OCI-LY1 (cell line): ENCODE results near the gene PTPN14.

Source experiments
- EZH2 ChIP-seq: fragments of 200-600 bp; sonication (generic), shearing (Covaris generic); IDR thresholded peaks from 2 replicates; pipeline ENCODE4 v1.8.0; 2017; ENCODE audit warnings: borderline replicate concordance, mixed run types, mild to moderate bottlenecking, antibody characterized with exemption, low read length, moderate library complexity, mixed read lengths
- TF ChIP-seq, protein P1 (sequence below): fragments of 200-600 bp; sonication (generic), shearing (Covaris generic); IDR thresholded peaks from 2 replicates; pipeline ENCODE4 v1.5.1; 2017; ENCODE audit warnings: mild to moderate bottlenecking, antibody characterized with exemption, low read length, moderate library complexity, mixed read lengths

- TF ChIP-seq, protein P1, sequence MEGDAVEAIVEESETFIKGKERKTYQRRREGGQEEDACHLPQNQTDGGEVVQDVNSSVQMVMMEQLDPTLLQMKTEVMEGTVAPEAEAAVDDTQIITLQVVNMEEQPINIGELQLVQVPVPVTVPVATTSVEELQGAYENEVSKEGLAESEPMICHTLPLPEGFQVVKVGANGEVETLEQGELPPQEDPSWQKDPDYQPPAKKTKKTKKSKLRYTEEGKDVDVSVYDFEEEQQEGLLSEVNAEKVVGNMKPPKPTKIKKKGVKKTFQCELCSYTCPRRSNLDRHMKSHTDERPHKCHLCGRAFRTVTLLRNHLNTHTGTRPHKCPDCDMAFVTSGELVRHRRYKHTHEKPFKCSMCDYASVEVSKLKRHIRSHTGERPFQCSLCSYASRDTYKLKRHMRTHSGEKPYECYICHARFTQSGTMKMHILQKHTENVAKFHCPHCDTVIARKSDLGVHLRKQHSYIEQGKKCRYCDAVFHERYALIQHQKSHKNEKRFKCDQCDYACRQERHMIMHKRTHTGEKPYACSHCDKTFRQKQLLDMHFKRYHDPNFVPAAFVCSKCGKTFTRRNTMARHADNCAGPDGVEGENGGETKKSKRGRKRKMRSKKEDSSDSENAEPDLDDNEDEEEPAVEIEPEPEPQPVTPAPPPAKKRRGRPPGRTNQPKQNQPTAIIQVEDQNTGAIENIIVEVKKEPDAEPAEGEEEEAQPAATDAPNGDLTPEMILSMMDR = no peak
- TF ChIP-seq EZH2 = no peak
Observed at GRCh38 chr1:214459895-214460294, 91.5 kb downstream of the PTPN14 start.
